ENCODE results near the gene ZHX3.

ZHX3 gene

DNA sequence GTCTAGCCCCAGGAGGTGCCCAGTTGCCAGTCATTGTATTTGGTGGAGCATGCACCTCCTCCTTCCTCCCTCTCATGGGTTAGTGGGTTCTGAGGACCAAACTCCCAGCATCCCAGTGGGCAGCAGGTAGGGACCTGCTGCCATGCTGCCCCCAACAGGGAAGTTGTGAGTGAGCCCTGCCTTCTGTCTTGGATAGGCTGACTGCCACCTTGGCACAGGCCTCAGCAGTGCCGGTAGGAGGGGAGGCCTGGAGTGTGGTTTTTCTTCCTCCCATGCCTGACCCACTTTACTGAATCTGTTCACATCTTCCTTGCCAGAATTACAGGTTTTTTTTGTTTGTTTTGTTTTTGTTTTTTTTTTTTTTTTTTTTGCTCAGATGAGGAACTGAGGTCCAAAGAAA, 155.6 kb downstream of the ZHX3 start:
- peak in 12 of 51 donors; percentile 11 to 37 (median 24) for DNase-seq

GRCh38 chr20:41160686-41161085, 156.8 kb downstream of the ZHX3 start:
- no peak for DNase-seq

GRCh38 chr20:41159547-41159946, 158.0 kb downstream of the ZHX3 start:
- DNase-seq, result no peak

DNA sequence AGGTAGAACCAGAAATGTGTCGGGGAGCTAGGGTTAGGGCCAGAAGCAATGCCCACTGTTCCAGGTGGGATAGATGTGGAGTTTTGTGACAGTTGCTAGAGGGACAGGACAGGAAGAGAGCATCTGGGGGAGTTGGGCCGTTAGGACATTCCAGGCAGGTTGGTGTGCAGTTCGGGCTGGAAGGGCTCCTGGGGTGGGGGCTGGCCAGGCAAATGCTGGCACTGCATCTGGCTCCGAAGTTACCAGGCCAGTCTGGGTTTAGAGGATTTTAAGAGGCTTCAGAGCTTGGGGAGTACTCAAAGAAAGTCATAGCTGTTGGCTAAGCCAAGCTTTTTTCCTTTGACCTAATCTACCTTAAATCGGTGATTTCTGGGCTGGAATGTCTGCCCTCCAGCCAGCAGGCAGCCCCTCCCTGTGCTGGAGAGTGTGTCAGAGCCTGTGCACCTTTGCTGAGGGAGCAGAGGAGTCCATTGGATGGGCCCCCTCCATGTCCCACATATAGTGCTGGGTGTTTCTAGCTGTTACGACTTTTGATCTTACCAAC, 159.4 kb downstream of the ZHX3 start:
- no peak for DNase-seq

GRCh38 chr20:41155261-41155660, 162.3 kb downstream of the ZHX3 start:
- no peak for DNase-seq

GRCh38 chr20:41154436-41155176, 162.9 kb downstream of the ZHX3 start:
- no peak for DNase-seq

GRCh38 chr20:41152108-41152757, 165.3 kb downstream of the ZHX3 start:
- DNase-seq, result no peak

DNA sequence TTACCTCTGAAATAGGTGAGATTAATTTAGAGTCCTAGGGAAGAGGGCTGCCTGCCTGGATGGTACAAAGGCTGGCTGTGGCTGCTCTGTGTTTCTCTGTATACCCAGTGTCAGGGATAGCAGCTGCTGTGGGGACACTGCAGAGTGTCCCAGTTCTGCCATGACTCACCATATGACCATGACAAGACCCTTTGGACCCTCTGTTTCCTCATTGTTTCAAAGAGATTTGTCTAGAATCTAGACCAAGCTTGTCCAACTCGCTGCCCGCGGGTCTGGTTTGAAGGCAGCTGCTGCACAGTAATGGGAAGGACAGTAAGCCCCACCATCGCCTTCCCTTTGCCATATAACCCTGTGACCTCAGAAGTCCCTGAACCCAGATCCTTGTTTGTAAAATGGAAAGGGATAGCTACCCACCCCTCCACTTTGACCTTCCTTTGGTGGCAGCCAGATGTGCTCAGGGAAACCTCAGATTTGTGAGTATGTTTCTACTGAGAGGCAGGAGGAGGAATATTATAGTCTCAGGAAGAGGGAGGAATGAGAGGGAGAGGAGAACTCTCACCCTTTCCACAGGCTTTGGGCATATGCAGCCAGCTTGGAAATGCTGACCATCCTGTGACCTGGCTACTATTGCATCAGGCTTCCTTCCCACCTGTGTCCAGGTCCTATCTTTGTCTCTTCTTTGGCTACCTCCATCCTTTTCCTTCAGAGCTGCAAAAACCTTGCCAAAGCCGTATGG, 166.2 kb downstream of the ZHX3 start:
- DNase-seq, result no peak

DNA sequence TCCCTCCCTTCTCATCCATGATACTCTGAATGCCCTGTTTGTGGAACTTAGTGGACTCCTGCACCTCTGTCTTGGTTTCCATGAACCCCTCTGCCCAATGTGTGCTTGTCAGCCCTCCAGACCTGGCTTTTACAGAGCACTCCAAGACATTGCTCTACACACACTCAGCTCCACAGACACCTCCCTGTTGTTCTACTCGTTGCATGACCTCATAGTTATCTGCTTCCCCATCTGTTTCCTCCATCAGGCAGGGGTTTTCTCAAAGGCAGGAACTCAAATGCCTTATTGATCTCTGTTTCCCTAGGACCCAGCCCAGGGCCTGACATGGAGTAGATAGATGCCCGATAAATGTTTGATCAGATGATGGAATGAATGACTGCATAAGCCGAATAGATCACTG, 166.9 kb downstream of the ZHX3 start:
- DNase-seq, result no peak

GRCh38 chr20:41148942-41149341, 168.6 kb downstream of the ZHX3 start:
- DNase-seq, result no peak

DNA sequence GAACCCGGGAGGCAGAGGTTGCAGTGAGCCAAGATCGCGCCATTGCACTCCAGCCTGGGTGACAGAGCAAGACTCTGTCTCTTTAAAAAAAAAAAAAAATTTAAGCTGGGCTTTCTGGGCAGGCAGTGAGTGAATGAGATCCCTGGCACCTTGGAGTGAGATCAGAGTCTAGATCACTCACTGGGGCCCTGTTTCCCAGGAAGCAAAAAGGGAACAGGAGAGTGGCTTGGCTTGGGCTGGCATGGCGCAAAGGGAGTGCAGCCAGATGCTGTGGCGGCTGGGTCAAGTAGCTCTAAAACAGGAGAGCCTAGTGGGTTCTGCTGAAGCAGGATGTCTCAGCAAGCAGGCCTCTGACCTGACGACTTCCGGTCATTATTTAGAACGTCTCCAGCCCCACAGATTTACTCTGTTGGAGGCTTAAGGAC, 169.8 kb downstream of the ZHX3 start:
- DNase-seq, result peak in 31 of 51 donors; percentile 10 to 73 (median 46)

DNA sequence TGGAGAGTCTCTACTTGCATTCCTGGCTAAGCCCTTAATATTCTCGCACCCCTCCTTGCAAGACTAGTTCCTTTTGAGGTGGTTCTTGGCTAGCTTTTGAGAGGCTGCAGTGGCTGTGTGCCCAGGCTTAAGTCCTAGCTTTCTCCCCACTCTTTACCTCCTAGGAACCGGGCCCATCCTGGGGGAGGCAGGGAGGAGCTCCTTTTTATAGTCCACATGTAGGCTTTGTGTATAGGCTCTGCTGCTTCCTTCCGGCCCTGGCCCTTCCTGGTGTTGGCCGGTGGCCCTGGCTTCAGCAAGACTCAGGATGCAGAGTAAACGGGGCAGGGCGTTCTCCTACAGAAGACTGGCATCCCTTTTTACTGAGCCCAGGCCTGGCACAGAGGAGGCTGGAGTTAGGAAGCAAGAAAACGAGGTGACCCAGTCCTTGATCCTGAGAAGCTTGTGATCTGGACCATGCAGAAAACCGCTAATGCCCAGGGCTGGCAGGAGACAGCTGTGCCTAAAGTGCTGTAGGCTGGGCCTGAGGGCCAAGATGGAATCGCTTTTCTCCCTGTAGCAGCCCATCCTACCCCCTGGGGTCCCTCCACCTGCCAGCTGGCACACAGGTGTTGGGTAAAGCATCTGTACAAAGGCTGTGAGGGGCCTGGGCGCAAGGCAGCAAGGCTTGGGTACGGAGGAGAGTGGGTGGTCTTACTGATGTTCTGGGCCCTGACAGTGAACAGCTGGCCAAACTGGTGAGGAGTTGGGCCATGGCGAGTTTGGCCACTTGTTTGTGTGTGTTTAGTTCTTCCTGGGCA, 171.5 kb downstream of the ZHX3 start:
- DNase-seq, result peak in 28 of 51 donors; percentile 12 to 82 (median 40)

GRCh38 chr20:41145317-41145716, 172.2 kb downstream of the ZHX3 start:
- DNase-seq, result no peak

DNA sequence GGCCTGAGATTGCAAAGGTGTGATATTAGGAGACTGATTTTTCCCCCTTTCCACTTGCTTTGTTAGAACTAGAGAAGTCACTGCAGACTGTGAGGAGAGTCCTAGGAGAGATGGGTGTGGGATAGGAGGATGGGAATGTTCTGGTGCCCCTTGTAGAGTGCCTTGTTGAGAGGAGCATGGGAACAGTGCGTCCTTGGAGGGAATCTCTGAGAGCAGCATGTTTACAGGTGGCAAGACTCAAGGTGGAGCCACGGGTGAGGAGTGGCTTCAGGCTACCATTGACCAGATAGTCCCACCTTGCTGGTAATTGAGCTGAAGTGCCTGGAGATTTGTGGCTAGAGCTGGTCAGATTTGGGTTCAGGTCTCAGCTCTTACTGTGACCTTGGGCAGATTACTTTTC, 174.2 kb downstream of the ZHX3 start:
- DNase-seq, result no peak

- no peak for DNase-seq
These were observed 174.6 kb downstream of the ZHX3 start for GRCh38 chr20:41142919-41143318.

GRCh38 chr20:41142245-41142644, 175.3 kb downstream of the ZHX3 start:
- no peak for DNase-seq

GRCh38 chr20:41141153-41141815, 176.2 kb downstream of the ZHX3 start:
- DNase-seq, result peak in 1 of 51 donors; percentile 22

GRCh38 chr20:41140226-41141133, 177.1 kb downstream of the ZHX3 start:
- DNase-seq, result no peak

- DNase-seq, result no peak
These were observed 178.1 kb downstream of the ZHX3 start for GRCh38 chr20:41139227-41140093.

Data from hypothalamus (tissue), 51 donors.